Astrocyte (in vitro differentiated cells and primary cell): Measurements from ENCODE around the gene SLC5A2.

Experiments used
- CTCF ChIP-seq: IDR thresholded peaks from 2 replicates; pipeline ENCODE4 v1.5.1; 2011; ENCODE audit warnings: low read depth, mild to moderate bottlenecking, inconsistent platforms, low read length, moderate library complexity; ENCODE audit not compliant: insufficient read depth
- EZH2 ChIP-seq: IDR thresholded peaks from 2 replicates; pipeline ENCODE4 v1.6.1; 2012; ENCODE audit warnings: mild to moderate bottlenecking, low read length, inconsistent platforms; ENCODE audit not compliant: insufficient read depth

DNA sequence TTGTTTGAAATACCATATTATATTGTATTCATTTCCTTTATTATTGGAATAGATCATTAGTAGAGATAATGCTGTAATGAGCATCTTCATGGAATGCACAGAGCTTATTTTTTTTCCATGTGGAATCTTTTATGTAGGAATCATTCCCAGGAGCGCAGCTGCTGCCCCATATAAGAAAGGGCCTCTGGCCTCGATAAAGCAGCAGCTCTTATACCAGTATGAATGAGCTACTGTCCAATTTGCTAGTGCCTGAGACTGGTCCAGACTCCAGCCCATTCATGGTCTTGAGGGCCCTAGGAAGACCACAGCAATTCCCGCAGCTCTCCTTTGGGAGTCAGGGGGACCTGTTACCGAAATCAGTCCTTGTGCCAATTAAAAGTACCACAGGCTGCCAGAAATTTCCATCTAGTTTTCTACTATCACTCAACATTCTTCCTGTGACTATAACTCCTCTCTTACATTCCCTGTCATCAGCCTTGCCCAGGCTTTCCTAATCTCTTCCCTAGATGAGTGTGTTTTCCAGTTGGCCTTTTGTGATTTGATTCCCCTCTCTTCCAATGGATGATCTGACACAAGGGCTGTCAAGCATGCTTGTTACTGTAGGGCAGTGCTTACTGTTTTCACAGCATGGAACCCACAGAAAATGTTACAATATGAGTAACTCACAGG lies 42.3 kb upstream of the SLC5A2 start:
- no peak for TF ChIP-seq CTCF
- TF ChIP-seq EZH2 = no peak
